ENCODE measurements around the gene EFHD2.

EFHD2 gene

DNA sequence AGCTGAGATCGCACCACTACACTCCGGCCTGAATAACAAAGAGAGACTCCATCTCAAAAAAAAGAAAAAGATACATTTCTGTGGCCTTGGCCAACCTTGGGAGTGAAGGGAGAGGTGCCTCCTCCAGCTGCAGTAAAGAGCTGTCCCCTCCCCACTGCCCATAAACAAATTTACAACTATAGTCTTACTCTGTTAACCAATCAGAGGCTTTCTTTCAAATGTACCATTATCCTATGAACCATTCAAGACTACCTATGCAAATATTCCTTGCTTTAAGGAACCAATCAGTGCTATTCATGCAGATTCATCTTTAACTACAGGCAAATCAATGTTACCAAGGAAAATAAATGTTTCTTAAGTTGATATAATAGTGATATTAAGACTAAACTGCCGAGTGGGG lies 67.2 kb downstream of the EFHD2 start:
- no peaks in the 10 kb centered on the region for H3K36me3 Mint-ChIP-seq (ENCODE audit: low read depth)
- DNase-seq = no peak
- TF ChIP-seq CTCF (IDR thresholded peaks at IDR 0.05) = no peak
- H3K27ac Mint-ChIP-seq = no peak overlapping the region
- no peaks in the 10 kb centered on the region for H3K4me1 Mint-ChIP-seq
- peaks cover 3% of the 10 kb centered on the region for H3K9me3 Mint-ChIP-seq
- no peaks in the 10 kb centered on the region for H3K27me3 Mint-ChIP-seq (ENCODE audit: low read depth, poor library complexity)
- H3K4me3 Mint-ChIP-seq = no peak overlapping the region

DNA sequence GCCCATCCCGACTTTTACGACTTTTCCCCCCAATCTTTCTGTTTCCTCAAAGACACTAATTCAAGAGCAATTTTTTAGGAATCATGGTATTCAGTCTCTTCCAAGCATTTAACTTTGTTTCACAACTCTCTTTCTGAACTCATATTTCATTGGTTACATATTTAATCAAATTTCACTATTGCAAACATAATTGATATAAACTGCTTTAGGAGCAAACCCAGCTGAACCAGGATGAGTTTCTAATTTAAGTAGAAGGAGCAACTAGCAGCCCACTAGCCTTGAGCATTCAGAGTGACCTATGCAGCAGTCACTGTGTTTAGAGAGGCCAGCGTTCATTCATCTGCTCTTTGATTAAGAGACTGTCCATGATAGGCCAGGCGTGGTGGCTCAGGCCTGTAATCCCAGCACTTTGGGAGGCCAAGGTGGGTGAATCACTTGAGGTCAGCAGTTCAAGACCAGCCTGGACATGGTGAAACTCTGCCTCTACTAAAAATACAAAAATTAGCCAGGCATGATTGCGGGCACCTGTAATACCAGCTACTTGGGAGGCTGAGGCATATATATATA lies 68.0 kb downstream of the EFHD2 start:
- no peak overlapping the region for H3K27ac Mint-ChIP-seq
- no peaks in the 10 kb centered on the region for H3K4me1 Mint-ChIP-seq
- no peaks in the 10 kb centered on the region for H3K27me3 Mint-ChIP-seq (ENCODE audit: low read depth, poor library complexity)
- H3K4me3 Mint-ChIP-seq = no peak overlapping the region
- no peak for TF ChIP-seq CTCF (IDR thresholded peaks at IDR 0.05)
- no peaks in the 10 kb centered on the region for H3K36me3 Mint-ChIP-seq (ENCODE audit: low read depth)
- no peaks in the 10 kb centered on the region for H3K9me3 Mint-ChIP-seq
- no peak for DNase-seq
